CD4-positive, alpha-beta T cell treated with Interleukin-6 at 100 ng/mL for 8 hours (primary cell): ENCODE data around the gene FAM222B.
A peak's percentile ranks its signal among the peaks of the same experiment; 100 is the strongest.

Experiments used
- DNase-seq: peaks from one replicate; pipeline ENCODE4 v3.0.0-alpha.2; 2020; ENCODE audit warnings: mixed read lengths, low spot score

The FAM222B gene

DNA sequence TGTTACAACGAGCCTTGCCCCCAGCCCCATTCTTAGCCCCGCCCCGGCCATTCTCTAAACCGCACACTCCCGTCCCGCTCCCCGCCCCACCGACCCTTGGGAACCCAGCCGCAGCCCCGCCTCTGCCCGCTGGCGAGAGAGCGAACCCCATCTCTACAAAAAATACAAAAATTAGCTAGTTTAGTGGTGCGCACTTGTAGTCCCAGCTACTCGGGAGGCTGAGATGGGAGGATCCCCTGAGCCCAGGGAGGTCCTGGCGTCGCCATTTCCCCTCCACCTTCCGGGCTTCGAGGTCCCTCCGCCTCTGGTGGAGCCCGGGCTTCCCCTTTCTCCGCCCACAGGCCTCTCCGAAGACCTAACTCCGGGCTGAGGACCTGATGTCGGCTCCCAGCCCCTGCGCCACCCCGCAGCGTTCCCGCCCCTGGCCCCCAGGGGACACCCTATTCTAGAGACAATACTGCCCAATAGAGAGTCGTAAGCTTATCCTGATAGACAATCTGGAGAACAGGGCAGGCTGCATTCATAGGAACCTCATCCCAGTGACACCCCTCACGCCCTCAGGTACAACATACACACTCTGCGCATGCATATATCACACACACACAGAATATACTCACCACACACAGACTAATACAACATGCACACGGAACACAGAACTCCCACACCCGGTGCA lies 130.4 kb downstream of the FAM222B start:
- DNase-seq: peak; percentile 63

GRCh38 chr17:28711723-28712031 lies 130.9 kb downstream of the FAM222B start, which contains the start of gene PROCA1:
PROCA1 (minus strand) TSS chr17:28711888; CDS start chr17:28711660, 228 bp downstream.
- DNase-seq: no peak

DNA sequence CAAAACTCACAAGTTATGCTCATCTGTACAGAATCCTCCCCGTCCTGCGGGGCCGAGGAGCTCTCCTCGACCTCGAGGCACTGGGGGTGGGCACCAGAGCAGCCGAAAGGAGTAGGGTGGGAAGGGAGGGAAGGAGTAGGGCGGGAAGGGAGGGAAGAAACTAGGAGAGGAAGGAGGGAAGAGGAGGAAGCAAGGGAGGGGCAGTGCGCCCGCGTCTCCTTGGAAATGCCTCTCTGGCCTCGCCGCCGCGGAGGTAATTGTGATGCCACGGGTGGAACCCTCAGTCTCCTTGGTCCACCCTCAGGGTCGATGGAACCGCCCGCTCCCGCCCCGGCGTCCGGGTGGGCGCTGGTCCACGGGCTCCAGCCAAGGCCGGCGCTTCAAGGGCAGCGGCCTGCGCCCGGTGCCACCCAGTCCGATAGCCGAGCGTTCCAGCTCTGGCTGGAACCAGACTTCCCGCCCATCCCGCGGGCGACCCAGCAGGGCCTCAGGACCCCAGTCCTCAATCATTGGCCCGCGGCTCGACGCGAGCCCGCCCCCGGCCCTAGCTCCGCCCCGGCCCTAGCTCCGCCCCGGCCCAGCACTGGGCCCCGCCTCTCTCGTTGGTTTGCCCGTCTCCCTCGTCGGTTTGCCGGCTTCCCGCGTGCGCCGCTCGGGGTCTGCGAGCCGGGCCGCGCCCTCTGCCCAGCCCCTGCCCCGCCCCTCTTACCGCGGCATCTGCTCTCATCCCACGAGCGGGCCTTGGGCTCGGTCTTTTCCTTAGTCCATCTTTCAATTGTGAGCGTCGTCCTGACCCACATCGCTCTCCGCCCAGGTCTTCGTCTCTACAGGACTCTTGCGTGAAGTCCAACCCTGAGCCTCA lies 131.5 kb downstream of the FAM222B start:
- peak; percentile 88 for DNase-seq

- DNase-seq: no peak
Observed at GRCh38 chr17:28707339-28707720, 135.3 kb downstream of the FAM222B start.

DNA sequence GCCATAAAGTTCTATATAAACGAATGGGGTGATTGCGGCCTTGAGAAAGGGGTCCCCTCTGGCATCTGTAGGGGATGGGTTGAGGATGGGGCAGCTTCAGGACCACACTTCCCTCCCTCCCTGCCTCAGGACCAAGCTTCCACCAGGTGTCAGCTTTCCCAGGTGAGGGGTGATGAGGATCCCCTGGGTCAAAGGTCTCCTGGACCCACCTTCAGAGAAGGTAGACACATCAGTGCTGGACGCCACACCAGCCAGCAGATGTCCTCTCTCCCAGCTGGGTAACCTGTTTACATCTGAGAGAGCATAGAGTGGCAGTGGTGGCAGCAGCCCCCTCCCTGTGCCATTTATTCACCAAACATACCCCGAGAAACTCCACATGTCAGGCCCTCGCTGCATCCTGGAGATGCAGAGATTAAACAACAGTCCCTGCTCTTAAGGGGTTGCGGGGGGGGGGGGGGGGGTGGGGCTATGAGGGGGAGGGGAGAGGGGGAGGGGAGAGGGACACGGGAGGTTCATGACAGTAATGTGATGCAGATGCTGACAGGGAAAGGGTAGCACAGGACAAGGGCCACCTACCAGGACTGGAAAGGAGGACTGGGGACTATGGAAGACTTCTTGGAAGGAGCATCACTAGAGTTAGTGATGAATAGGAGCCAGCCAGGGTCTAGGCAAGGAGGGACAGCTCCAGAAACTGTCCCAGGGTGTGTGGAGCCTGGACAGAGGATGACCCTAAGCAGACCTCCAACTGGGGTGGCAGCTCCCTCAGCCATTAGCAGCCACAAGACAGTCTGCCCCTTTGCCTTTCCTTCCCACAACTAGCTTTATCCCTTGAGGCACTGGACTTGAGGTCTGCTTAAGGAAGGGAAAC lies 135.9 kb downstream of the FAM222B start:
- no peak for DNase-seq
